GM10248 (cell line): ENCODE results near the gene GIMAP6.
"Not testable (repeated sequence)": the region's sequence is repeated elsewhere in the genome, so short reads cannot be mapped to it uniquely, and the experiment has no call there.

Source experiments
- CTCF ChIA-PET: fragments of 300-600 bp; sonication (Branson Sonifier 250); formaldehyde crosslinking; extraction: SDS; loops from one replicate; lab custom pipeline; 2021; ENCODE audit warnings: antibody characterized with exemption; lab: Yijun Ruan, JAX
- POLR2A ChIA-PET: fragments of 350-650 bp; sonication (Branson Sonifier 250); formaldehyde crosslinking; extraction: SDS; loops from one replicate; lab custom pipeline; 2020; ENCODE audit warnings: antibody characterized with exemption; lab: Yijun Ruan, JAX
- DNase-seq: peaks from one replicate; pipeline ENCODE4 v3.0.0; 2012; ENCODE audit errors: extremely low spot score
- TF ChIP-seq, protein P1 (sequence below): IDR thresholded peaks from 2 replicates; pipeline ENCODE4 v1.5.1; 2012; ENCODE audit warnings: mild to moderate bottlenecking, low read depth; ENCODE audit errors: extremely low read depth, missing control alignments, control extremely low read depth

GIMAP6 gene

GRCh38 chr7:150586785-150587152 lies 45.4 kb downstream of the GIMAP6 start:
- ChIA-PET POLR2A (interaction anchor here (0.5 kb wide), 1 partner anchor 157 kb away, joined by 6 read pairs; no protein-coding TSS in a partner anchor), CTCF (interaction anchor here (1.3 kb wide), 1 partner anchor 15 kb away, joined by 4 read pairs; no protein-coding TSS in a partner anchor)
- DNase-seq, result no peak
- TF ChIP-seq, protein P1, sequence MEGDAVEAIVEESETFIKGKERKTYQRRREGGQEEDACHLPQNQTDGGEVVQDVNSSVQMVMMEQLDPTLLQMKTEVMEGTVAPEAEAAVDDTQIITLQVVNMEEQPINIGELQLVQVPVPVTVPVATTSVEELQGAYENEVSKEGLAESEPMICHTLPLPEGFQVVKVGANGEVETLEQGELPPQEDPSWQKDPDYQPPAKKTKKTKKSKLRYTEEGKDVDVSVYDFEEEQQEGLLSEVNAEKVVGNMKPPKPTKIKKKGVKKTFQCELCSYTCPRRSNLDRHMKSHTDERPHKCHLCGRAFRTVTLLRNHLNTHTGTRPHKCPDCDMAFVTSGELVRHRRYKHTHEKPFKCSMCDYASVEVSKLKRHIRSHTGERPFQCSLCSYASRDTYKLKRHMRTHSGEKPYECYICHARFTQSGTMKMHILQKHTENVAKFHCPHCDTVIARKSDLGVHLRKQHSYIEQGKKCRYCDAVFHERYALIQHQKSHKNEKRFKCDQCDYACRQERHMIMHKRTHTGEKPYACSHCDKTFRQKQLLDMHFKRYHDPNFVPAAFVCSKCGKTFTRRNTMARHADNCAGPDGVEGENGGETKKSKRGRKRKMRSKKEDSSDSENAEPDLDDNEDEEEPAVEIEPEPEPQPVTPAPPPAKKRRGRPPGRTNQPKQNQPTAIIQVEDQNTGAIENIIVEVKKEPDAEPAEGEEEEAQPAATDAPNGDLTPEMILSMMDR, result no peak

DNA sequence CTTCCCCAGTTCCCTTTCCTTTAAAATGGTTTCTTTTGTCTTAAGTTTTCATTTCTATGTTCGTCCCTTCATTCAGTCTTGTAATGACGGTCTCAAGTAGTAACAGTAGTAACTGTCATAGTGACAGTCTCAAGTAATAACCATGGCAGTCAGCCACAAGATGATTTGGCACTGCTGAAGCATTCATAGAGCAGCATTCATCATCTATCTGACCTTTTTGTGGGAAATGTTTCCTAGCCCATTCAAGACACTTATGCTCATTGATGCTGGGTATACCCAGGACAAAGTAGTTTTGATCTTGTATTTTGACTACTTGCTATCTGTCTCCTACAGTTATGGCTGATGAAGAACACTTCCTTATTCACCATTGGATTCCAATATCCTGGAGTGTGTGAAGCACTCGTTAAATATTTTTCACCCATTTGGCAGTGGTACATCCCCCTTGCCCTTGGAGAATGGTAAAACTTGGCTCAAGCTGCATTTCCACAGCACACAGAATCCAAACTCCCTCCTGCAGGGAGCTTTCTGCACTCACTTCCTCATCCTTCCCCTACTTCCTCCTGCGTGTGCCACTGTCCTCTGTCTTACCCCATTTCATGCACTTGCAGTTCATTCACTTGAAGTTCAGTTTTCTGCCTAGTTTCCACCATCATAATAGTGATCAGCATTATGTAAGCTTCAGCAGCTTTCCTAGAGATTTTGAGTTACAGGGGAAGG lies 46.0 kb downstream of the GIMAP6 start:
- no peak for DNase-seq
- CTCF ChIA-PET, result interaction anchor here (1.3 kb wide), 1 partner anchor 14 kb away, joined by 4 read pairs; no protein-coding TSS in a partner anchor
- TF ChIP-seq, protein P1, result no peak
- POLR2A ChIA-PET, result interaction anchor here (0.5 kb wide), 1 partner anchor 157 kb away, joined by 6 read pairs; no protein-coding TSS in a partner anchor

GRCh38 chr7:150585199-150585598 lies 47.0 kb downstream of the GIMAP6 start:
- DNase-seq, result no peak
- TF ChIP-seq, protein P1, result no peak
- CTCF ChIA-PET, result interaction anchor here (1.6 kb wide), 1 partner anchor 16 kb away, joined by 5 read pairs; no protein-coding TSS in a partner anchor
- POLR2A ChIA-PET, result no interaction called here

GRCh38 chr7:150580638-150581394 lies 51.4 kb downstream of the GIMAP6 start:
- POLR2A ChIA-PET, result no interaction called here
- TF ChIP-seq, protein P1, result no peak
- no peak for DNase-seq
- CTCF ChIA-PET, result no interaction called here

GRCh38 chr7:150579979-150580637 lies 52.1 kb downstream of the GIMAP6 start:
- CTCF ChIA-PET, POLR2A ChIA-PET, DNase-seq: not testable (repeated sequence)
